Thyroid gland (tissue), 4 donors: ENCODE results near the gene SAA4. TPM values are rescaled to one million over a fixed set of nuclear protein-coding genes. Genes with fewer than 3 reads are reported as not detected.

Source experiments
- DNase-seq, 2 donors: peaks; one replicate each; pipeline ENCODE4 v3.0.0-alpha.2; 2019
- H3K27ac ChIP-seq, 3 donors: fragments of 200-600 bp; sonication (generic); 1 replicate in 2 of 3; 2 replicates in 1 of 3; pipeline ENCODE4 v1.5.1; 2016 to 2019; ENCODE audit warnings: mild to moderate bottlenecking in 1 of 3, moderate library complexity in 1 of 3
- H3K27me3 ChIP-seq: fragments of 200-600 bp; sonication (generic); one replicate; pipeline ENCODE4 v1.5.1; 2019
- H3K36me3 ChIP-seq, 2 donors: fragments of 200-600 bp; sonication (generic); one replicate each; pipeline ENCODE4 v1.5.1; 2016 to 2019
- H3K4me1 ChIP-seq, 2 donors: fragments of 200-600 bp; sonication (generic); one replicate each; pipeline ENCODE4 v1.5.1; 2017 to 2019
- H3K4me3 ChIP-seq, 3 donors: fragments of 200-600 bp; sonication (generic); replicated peaks in 1 of 3; 1 replicate in 2 of 3; 2 replicates in 1 of 3; pipeline ENCODE4 v1.5.1; 2016; ENCODE audit warnings: mild to moderate bottlenecking in 1 of 3
- H3K9me3 ChIP-seq: fragments of 200-600 bp; sonication (generic); one replicate; pipeline ENCODE4 v1.5.1; 2017
- POLR2A ChIP-seq, 2 donors: fragments of 450-650 bp; IDR thresholded peaks; one replicate each; pipeline ENCODE4 v1.6.1; 2017; ENCODE audit warnings: antibody characterized with exemption in 2 of 2, mild to moderate bottlenecking in 2 of 2, moderate library complexity in 1 of 2
- WGBS, 2 donors: methylation state at CpG; one replicate each; pipeline ENCODE4 v1.1.5; 2017; 5-methylcytosine and 5-hydroxymethylcytosine counted together
- intact Hi-C: fragments of 100-400 bp; cut with DNase I; formaldehyde crosslinking; loops from one replicate; pipeline ENCODE4 v1.15.1; 2023
- total RNA-seq, 4 donors: library from RNA; depleted of rRNA; stranded (reverse); fragments of >200 nt; gene quantifications; one replicate each; pipeline ENCODE4 v1.2.3, GENCODE V29; 2016
- TF ChIP-seq, protein P1 (sequence below), 6 experiments: fragments of 200-600 bp in 3 of 6; fragments of 450-650 bp in 3 of 6; sonication (generic) in 3 of 6; IDR thresholded peaks; one replicate each; pipeline ENCODE4 v1.5.1; 2016 to 2019; ENCODE audit warnings: antibody characterized with exemption in 6 of 6, mild to moderate bottlenecking in 2 of 6, inconsistent platforms in 1 of 6, moderate library complexity in 1 of 6

SAA4 gene
- total RNA-seq, 4 donors from 2014 or later, result not detected

GRCh38 chr11:18229501-18229900, 7.1 kb downstream of the SAA4 start:
- DNase-seq, result no peak
- Histone ChIP-seq H3K27me3 (no peaks in the 10 kb centered on the region), H3K4me1 (no peaks in the 10 kb centered on the region), H3K36me3 (no peaks in the 10 kb centered on the region), H3K9me3 (no peaks in the 10 kb centered on the region), H3K27ac (no peak overlapping the region), H3K4me3 (no peak overlapping the region)
- WGBS, 2 donors, result 80 to 90% methylated on average over 2 to 3 of the region's 3 CpGs
- TF ChIP-seq, protein P1, sequence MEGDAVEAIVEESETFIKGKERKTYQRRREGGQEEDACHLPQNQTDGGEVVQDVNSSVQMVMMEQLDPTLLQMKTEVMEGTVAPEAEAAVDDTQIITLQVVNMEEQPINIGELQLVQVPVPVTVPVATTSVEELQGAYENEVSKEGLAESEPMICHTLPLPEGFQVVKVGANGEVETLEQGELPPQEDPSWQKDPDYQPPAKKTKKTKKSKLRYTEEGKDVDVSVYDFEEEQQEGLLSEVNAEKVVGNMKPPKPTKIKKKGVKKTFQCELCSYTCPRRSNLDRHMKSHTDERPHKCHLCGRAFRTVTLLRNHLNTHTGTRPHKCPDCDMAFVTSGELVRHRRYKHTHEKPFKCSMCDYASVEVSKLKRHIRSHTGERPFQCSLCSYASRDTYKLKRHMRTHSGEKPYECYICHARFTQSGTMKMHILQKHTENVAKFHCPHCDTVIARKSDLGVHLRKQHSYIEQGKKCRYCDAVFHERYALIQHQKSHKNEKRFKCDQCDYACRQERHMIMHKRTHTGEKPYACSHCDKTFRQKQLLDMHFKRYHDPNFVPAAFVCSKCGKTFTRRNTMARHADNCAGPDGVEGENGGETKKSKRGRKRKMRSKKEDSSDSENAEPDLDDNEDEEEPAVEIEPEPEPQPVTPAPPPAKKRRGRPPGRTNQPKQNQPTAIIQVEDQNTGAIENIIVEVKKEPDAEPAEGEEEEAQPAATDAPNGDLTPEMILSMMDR (IDR thresholded peaks at IDR 0.05), result no peak
- TF ChIP-seq POLR2A (IDR thresholded peaks at IDR 0.05), result no peak
- intact Hi-C loops, result no loop called here

- no peaks in the 10 kb centered on the region for H3K4me1 ChIP-seq
- no peak for TF ChIP-seq POLR2A (IDR thresholded peaks at IDR 0.05)
- TF ChIP-seq, protein P1 (IDR thresholded peaks at IDR 0.05), result no peak
- H3K36me3 ChIP-seq, result no peaks in the 10 kb centered on the region
- H3K9me3 ChIP-seq, result no peaks in the 10 kb centered on the region
- H3K27ac ChIP-seq, result no peak overlapping the region
- H3K4me3 ChIP-seq, result no peak overlapping the region
- 74 to 77% methylated on average over 2 of the region's 2 CpGs for WGBS, 2 donors
- intact Hi-C loops, result no loop called here
- no peaks in the 10 kb centered on the region for H3K27me3 ChIP-seq
- no peak for DNase-seq
These were observed 10.7 kb downstream of the SAA4 start for GRCh38 chr11:18225913-18226312.

DNA sequence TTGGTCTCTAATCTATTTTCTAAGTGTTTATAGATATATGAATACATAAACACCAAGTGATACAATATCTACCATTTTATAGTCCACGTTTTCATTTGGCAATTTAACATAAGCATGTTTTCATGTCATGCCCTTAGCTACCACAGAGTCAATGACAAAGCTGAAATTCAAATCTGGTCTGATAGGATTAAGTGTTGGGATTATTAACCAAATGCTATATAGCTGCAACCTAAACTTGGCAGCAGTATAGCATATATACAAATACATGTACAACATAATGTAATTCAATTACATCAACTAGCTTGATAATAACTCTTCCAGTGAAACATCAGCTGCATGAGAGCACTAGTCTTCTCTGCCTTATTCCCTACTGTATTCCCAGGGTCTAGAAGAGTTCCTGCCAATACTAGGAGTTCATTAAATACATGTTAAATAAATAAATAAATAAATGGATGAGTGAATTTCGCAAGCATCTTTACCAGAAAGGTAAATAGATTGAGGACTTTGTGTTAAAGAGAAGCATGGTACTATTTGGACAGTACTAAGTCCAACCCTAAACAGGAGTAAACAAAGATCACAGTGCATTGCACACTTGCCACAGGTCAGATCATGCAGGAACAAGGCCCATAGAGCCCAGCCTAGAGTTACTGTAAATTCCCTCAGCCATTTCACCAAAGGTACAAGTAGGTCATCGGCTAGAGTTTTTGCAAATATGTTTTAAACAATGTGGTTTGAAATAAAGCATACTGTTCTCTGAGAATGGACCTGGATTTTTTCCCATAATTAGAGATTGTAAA, 12.8 kb downstream of the SAA4 start:
- Histone ChIP-seq H3K27ac (no peak overlapping the region), H3K27me3 (no peaks in the 10 kb centered on the region), H3K36me3 (no peaks in the 10 kb centered on the region), H3K4me3 (no peak overlapping the region), H3K9me3 (no peaks in the 10 kb centered on the region), H3K4me1 (no peaks in the 10 kb centered on the region)
- intact Hi-C loops, result no loop called here
- TF ChIP-seq, protein P1 (IDR thresholded peaks at IDR 0.05), result no peak
- no peak for TF ChIP-seq POLR2A (IDR thresholded peaks at IDR 0.05)
- no peak for DNase-seq
- 50 to 64% methylated on average over 3 of the region's 3 CpGs for WGBS, 2 donors

- Histone ChIP-seq H3K4me3 (no peak overlapping the region), H3K9me3 (no peaks in the 10 kb centered on the region), H3K4me1 (no peaks in the 10 kb centered on the region), H3K27ac (no peak overlapping the region), H3K36me3 (no peaks in the 10 kb centered on the region), H3K27me3 (no peaks in the 10 kb centered on the region)
- TF ChIP-seq, protein P1 (IDR thresholded peaks at IDR 0.05), result no peak
- no peak for TF ChIP-seq POLR2A (IDR thresholded peaks at IDR 0.05)
- no peak for DNase-seq
- intact Hi-C loops, result no loop called here
- WGBS, 2 donors, result 90 to 95% methylated on average over 3 of the region's 3 CpGs
These were observed 13.7 kb downstream of the SAA4 start for GRCh38 chr11:18222814-18223421.

- intact Hi-C loops, result no loop called here
- H3K27me3 ChIP-seq, result no peaks in the 10 kb centered on the region
- H3K4me3 ChIP-seq, result no peak overlapping the region
- no peaks in the 10 kb centered on the region for H3K4me1 ChIP-seq
- no peak for DNase-seq
- no peaks in the 10 kb centered on the region for H3K9me3 ChIP-seq
- H3K36me3 ChIP-seq, result no peaks in the 10 kb centered on the region
- TF ChIP-seq POLR2A (IDR thresholded peaks at IDR 0.05), result no peak
- TF ChIP-seq, protein P1 (IDR thresholded peaks at IDR 0.05), result no peak
- H3K27ac ChIP-seq, result no peak overlapping the region
- WGBS, 2 donors, result 83 to 93% methylated on average over 1 to 5 of the region's 5 CpGs
These were observed 15.2 kb downstream of the SAA4 start for GRCh38 chr11:18221274-18221876.
